ENCODE measurements around the gene SHISA7. TPM values are rescaled to one million over a fixed set of nuclear protein-coding genes. Genes with fewer than 3 reads are reported as not detected.

Gene SHISA7
- total and polyA plus RNA-seq, 10 donors = 0.03 to 0.27 TPM; not detected in 8

DNA sequence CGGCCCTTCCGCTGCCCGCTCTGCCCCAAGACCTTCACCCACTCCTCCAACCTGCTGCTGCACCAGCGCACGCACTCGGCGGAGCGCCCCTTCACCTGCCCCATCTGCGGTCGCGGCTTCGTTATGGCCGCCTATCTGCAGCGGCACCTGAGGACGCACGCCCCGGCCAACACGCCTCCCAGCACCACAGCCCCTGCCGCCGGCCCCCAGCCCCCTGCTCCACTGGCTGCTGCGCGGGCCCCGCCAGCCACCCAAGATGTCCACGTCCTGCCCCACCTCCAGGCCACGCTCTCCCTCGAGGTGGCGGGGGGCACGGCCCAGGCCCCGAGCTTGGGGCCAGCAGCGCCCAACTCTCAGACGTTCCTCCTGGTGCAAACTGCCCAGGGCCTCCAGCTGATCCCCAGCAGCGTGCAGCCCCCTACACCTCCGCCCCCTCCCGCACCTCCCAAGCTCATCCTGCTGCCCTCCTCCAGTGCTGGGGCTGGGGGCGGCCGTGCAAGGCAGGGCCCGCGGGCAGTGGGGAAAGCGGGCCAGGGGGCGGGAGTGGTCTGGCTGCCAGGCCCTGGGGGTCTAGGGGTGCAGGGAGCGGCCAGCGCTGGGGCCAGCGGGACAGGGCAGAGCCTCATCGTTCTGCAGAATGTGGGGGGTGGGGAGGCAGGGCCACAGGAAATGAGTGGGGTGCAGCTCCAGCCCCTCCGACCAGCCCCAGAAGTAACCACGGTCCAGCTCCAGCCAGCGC lies 40.0 kb upstream of the SHISA7 start:
- TF ChIP-seq, protein P1, sequence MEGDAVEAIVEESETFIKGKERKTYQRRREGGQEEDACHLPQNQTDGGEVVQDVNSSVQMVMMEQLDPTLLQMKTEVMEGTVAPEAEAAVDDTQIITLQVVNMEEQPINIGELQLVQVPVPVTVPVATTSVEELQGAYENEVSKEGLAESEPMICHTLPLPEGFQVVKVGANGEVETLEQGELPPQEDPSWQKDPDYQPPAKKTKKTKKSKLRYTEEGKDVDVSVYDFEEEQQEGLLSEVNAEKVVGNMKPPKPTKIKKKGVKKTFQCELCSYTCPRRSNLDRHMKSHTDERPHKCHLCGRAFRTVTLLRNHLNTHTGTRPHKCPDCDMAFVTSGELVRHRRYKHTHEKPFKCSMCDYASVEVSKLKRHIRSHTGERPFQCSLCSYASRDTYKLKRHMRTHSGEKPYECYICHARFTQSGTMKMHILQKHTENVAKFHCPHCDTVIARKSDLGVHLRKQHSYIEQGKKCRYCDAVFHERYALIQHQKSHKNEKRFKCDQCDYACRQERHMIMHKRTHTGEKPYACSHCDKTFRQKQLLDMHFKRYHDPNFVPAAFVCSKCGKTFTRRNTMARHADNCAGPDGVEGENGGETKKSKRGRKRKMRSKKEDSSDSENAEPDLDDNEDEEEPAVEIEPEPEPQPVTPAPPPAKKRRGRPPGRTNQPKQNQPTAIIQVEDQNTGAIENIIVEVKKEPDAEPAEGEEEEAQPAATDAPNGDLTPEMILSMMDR (IDR thresholded peaks at IDR 0.05 in 8 of 11, conservative IDR thresholded peaks at IDR 0.05 in 3 of 11) = no peak
- TF ChIP-seq POLR2A (IDR thresholded peaks at IDR 0.05) (no peak), POLR2AphosphoS5 (IDR thresholded peaks at IDR 0.05) (no peak)
- 94 to 95% (median 95%) methylated on average over 41 to 47 of the region's 47 CpGs for WGBS, 5 donors
- H3K27me3 ChIP-seq (replicated peaks in 1 of 7) = peaks cover 0 to 15% (median 0%) of the 10 kb centered on the region in 7 donors
- no peak overlapping the region for H3K4me3 ChIP-seq
- peaks cover 14 to 69% (median 46%) of the 10 kb centered on the region in 6 donors for H3K4me1 ChIP-seq
- intact Hi-C loops (cut with DNase I; ENCODE audit: low total_unique reads) = no loop called here
- H3K36me3 ChIP-seq = peaks cover 0 to 41% (median 25%) of the 10 kb centered on the region in 6 donors
- no peaks in the 10 kb centered on the region for H3K9me3 ChIP-seq
- DNase-seq = peak; percentile 72
- no peak overlapping the region for H3K27ac ChIP-seq

DNA sequence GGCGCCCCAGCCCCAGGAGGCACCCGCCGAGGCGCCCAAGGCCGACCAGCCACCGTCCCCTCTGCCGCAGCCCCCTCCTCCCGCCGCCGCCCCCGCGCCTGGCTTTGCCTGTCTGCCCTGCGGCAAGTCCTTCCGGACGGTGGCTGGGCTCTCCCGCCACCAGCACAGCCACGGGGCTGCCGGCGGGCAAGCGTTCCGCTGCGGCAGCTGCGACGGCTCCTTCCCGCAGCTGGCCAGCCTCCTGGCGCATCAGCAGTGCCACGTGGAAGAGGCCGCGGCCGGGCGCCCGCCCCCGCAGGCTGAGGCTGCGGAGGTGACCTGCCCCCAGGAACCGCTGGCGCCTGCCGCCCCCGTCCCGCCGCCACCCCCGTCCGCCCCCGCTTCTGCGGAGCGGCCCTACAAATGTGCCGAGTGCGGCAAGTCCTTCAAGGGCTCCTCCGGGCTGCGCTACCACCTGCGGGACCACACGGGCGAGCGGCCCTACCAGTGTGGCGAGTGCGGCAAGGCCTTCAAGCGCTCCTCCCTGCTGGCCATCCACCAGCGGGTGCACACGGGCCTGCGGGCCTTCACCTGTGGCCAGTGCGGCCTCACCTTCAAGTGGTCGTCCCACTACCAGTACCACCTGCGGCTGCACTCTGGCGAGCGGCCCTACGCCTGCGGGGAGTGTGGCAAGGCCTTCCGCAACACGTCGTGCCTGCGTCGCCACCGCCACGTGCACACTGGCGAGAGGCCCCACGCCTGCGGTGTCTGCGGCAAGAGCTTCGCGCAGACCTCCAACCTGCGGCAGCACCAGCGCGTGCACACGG lies 39.3 kb upstream of the SHISA7 start:
- Histone ChIP-seq H3K27me3 (replicated peaks in 1 of 7) (peaks cover 0 to 15% (median 0%) of the 10 kb centered on the region in 7 donors), H3K9me3 (no peaks in the 10 kb centered on the region), H3K27ac (no peak overlapping the region), H3K36me3 (peaks cover 0 to 41% (median 25%) of the 10 kb centered on the region in 6 donors), H3K4me3 (no peak overlapping the region), H3K4me1 (peaks cover 15 to 69% (median 48%) of the 10 kb centered on the region in 6 donors)
- WGBS, 5 donors = 88 to 94% (median 93%) methylated on average over 28 to 83 of the region's 83 CpGs
- intact Hi-C loops (cut with DNase I; ENCODE audit: low total_unique reads) = no loop called here
- no peak for DNase-seq
- TF ChIP-seq POLR2A (IDR thresholded peaks at IDR 0.05) (no peak), POLR2AphosphoS5 (IDR thresholded peaks at IDR 0.05) (no peak)
- TF ChIP-seq, protein P1 (IDR thresholded peaks at IDR 0.05 in 8 of 11, conservative IDR thresholded peaks at IDR 0.05 in 3 of 11) = no peak

DNA sequence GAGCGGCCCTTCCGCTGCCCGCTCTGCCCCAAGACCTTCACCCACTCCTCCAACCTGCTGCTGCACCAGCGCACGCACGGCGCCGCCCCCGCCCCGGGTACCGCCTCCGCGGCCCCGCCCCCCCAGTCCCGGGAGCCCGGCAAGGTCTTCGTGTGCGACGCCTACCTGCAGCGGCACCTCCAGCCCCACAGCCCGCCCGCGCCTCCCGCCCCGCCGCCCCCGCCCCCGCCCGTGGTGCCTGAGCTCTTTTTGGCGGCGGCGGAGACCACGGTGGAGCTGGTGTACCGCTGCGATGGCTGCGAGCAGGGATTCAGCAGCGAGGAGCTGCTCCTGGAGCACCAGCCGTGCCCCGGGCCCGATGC lies 38.7 kb upstream of the SHISA7 start:
- intact Hi-C loops (cut with DNase I; ENCODE audit: low total_unique reads) = no loop called here
- peaks cover 0 to 15% (median 0%) of the 10 kb centered on the region in 7 donors for H3K27me3 ChIP-seq (replicated peaks in 1 of 7)
- H3K36me3 ChIP-seq = peaks cover 0 to 41% (median 25%) of the 10 kb centered on the region in 6 donors
- TF ChIP-seq, protein P1 (IDR thresholded peaks at IDR 0.05 in 8 of 11, conservative IDR thresholded peaks at IDR 0.05 in 3 of 11) = no peak
- TF ChIP-seq POLR2A (IDR thresholded peaks at IDR 0.05) (no peak), POLR2AphosphoS5 (IDR thresholded peaks at IDR 0.05) (no peak)
- H3K27ac ChIP-seq = no peak overlapping the region
- H3K4me1 ChIP-seq = peaks cover 15 to 68% (median 45%) of the 10 kb centered on the region in 6 donors
- no peak for DNase-seq
- H3K4me3 ChIP-seq = no peak overlapping the region
- WGBS, 5 donors = 84 to 95% (median 91%) methylated on average over 12 to 40 of the region's 40 CpGs
- H3K9me3 ChIP-seq = no peaks in the 10 kb centered on the region

Measured in spleen (tissue), 11 donors.